ENCODE results near the gene FAM114A2.
"Not testable (repeated sequence)": the region's sequence is repeated elsewhere in the genome, so short reads cannot be mapped to it uniquely, and the experiment has no call there.

FAM114A2 gene

DNA sequence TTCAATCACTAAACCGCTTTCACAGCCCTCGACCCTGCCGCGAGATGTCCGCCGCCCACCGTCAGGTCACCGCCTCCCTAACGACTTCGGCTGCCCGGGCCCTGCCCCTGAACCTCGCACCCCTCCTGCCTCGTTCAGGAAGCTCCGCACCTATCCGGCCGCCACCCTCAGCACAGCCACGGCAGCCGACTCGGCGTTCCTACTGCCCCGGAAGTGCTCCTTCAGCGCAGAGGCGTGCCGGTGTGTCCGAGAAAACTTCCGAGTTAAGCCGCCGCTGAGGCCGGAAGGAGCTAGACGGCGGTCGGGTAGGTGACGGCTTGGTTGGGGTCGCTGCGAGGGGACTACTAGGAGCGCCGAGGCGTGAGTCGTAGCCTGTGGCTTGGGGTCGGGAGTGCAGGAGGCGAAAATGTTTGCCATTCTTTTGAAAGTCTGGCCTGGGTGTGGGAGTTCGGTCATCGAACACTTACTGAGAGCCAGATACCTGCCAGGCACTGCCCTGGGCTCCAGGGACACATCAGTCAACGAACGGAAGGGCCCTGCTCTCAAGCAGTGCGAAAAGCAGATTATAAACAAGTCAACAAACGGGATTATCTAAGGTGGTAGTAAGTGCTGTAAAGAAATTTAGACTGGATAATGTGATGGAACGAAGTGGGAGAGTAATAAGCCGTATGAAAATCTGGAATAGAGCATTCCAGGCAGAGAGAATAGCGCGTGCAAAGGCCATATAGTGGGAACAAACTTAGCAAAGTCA, at the start of gene FAM114A2, which contains the start of gene MFAP3:
Gene FAM114A2 (minus strand): TSS at position 204 of the 751 bp plus-strand sequence. CDS start 3,957 bp downstream, outside the sequence.
Gene MFAP3 (plus strand): TSS at position 261 of the 751 bp plus-strand sequence. CDS start 10,756 bp downstream, outside the sequence.
- Mint-ChIP-seq H3K4me3 (peak within 1 kb of the TSS; percentile 93 to 96), H3K27ac (peak within 1 kb of the TSS; percentile 94 to 98), H3K27me3 (no peaks in the 10 kb centered on the region), H3K4me1 (peaks cover 65% of the 10 kb centered on the region), H3K9me3 (no peaks in the 10 kb centered on the region)
- DNase-seq, result peak; percentile 88 to 93
- peak; percentile 99 for ATAC-seq

DNA sequence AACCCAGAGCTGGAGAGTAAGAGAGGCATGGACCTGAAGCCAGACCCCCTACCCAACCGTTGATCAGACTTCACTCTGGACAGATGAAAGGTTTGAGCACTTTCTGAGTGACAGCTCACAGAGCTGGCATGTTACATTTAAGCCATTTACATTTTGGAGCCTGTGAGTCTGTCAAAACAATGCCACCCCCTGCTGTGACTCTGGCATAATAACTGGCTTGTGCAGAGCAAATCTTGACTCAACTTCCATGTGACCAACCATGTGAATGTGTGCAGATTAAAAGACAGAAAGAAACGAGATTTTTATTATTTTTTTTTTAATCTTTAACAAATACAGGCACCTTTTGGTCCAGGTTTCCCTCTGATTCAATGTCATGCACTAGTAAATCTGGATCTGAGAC, 48.5 kb upstream of the FAM114A2 start:
- Mint-ChIP-seq H3K27me3 (no peaks in the 10 kb centered on the region), H3K9me3 (no peaks in the 10 kb centered on the region), H3K4me1 (peaks cover 17% of the 10 kb centered on the region), H3K27ac (no peak overlapping the region), H3K4me3 (no peak overlapping the region)
- ATAC-seq, result no peak
- DNase-seq, result no peak

DNA sequence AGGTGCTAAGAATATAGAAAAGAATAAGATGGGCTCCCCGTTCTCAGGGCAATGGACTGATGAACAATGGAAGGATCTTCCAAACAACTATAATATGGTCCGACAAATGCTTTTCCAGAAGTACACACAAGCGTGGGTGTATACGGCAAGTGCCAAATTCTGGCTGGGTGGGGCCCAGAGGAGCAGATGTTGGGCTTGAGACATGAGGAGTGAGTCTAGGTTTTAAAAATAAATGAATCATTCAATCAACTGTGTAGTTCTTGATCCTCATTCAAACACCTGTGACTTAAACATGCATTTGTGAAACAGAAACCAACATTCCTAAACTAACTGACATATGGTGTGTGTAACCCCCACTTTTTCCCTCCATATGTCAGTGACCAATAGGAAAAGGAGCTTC, 47.9 kb upstream of the FAM114A2 start:
- Mint-ChIP-seq H3K27ac (no peak overlapping the region), H3K4me3 (no peak overlapping the region), H3K4me1 (peaks cover 17% of the 10 kb centered on the region), H3K27me3 (no peaks in the 10 kb centered on the region), H3K9me3 (no peaks in the 10 kb centered on the region)
- DNase-seq, result no peak
- ATAC-seq, result no peak

DNA sequence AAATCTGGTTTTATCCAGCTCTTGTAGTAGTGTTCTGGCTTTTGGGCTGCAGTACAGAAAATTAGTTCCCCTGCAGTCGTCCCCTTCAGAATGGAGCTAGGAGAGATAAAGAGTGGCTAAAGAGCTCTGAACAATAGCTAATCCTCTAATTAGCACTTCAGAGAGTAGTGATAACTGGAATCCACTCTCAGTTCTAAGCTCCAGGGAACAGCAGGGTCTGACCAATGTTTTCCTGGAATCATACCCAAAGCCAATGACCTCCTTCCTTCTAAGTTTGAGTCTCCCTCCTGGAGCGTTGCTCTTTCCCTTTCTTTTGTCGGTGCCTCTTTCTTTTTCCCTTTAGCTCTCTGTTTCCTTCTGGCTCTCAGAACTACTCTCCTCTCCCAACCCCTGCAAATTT, 47.4 kb upstream of the FAM114A2 start:
- DNase-seq (no peak), ATAC-seq (no peak)
- H3K27me3 Mint-ChIP-seq, result no peaks in the 10 kb centered on the region
- H3K27ac Mint-ChIP-seq, result no peak overlapping the region
- peaks cover 17% of the 10 kb centered on the region for H3K4me1 Mint-ChIP-seq
- H3K4me3 Mint-ChIP-seq, result no peak overlapping the region
- H3K9me3 Mint-ChIP-seq, result no peaks in the 10 kb centered on the region

DNA sequence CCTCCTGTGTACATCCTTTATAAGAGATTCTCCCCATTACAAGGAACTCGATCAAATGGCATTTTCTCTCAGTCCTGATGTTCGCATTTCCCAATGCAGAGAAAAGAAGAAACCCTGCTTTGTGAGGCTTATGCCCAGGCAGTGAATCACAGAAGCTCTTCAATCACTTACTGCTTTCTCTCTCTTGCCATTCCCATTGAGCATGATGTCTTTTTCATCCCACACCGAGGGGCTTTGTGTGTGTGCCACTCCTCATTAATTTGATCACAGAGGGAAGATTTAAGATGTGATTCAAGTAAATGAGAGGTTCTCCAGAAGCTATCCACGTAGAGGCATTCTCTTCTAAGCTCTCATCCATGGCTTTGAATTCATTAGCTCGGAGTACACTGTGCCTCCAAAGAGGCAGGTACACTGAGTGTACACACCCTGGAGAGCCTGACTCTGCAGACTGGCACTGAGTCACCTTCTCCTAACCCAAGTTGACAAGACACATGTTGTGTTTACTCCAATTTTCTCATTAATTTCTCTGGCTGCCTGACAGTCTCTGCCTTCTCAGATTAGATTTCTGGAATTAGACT, 45.4 kb upstream of the FAM114A2 start:
- H3K9me3 Mint-ChIP-seq, result no peaks in the 10 kb centered on the region
- H3K4me3 Mint-ChIP-seq, result no peak overlapping the region
- no peak for ATAC-seq
- H3K27ac Mint-ChIP-seq, result no peak overlapping the region
- DNase-seq, result no peak
- peaks cover 21% of the 10 kb centered on the region for H3K4me1 Mint-ChIP-seq
- no peaks in the 10 kb centered on the region for H3K27me3 Mint-ChIP-seq

DNA sequence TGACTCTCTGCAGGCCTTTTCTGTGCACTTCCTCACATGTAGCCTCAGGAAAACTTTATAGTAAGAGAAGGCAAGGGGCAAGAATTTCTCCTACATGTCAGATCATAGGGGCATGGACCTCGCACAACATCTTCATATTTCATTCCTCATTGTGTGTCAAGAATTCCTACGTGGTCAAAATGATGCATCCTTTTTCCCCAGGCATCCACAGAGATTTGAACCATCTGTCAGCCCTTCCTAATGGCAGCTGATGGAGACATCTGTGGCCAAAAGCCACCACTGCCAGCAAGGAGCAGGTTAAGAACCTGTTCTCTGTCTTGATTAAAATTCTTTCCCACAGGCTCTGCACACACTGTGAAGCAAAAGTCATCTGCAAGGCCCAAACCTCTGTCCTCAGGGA, 42.5 kb upstream of the FAM114A2 start:
- no peak overlapping the region for H3K27ac Mint-ChIP-seq
- DNase-seq (no peak), ATAC-seq (peak; percentile 27)
- no peak overlapping the region for H3K4me3 Mint-ChIP-seq
- no peaks in the 10 kb centered on the region for H3K27me3 Mint-ChIP-seq
- H3K9me3 Mint-ChIP-seq, result peaks cover 0 to 11% of the 10 kb centered on the region in 2 donors
- H3K4me1 Mint-ChIP-seq, result peaks cover 30% of the 10 kb centered on the region

DNA sequence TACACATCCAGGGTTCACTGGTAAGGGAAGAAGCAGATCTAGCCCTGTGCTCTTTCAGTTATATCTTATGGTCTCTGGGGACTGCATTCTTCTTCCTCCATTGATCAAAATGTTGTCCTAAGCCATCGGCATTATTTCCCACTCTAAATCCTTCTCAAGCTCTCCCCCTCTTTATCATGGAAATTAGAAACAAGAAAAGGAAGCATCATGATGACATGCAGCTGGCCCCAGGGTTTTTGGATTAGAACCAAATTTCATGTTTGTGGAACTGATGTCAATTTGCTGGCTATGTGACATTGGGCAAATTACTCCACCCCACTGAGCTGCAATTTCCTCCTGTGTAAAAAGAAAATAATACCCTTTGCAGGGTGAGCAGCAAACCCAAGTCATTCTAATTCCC, 39.6 kb upstream of the FAM114A2 start:
- peaks cover 44% of the 10 kb centered on the region for H3K4me1 Mint-ChIP-seq
- H3K4me3 Mint-ChIP-seq, result no peak overlapping the region
- no peak overlapping the region for H3K27ac Mint-ChIP-seq
- ATAC-seq (no peak), DNase-seq (no peak)
- H3K27me3 Mint-ChIP-seq, result no peaks in the 10 kb centered on the region
- H3K9me3 Mint-ChIP-seq, result peaks cover 0 to 11% of the 10 kb centered on the region in 2 donors

DNA sequence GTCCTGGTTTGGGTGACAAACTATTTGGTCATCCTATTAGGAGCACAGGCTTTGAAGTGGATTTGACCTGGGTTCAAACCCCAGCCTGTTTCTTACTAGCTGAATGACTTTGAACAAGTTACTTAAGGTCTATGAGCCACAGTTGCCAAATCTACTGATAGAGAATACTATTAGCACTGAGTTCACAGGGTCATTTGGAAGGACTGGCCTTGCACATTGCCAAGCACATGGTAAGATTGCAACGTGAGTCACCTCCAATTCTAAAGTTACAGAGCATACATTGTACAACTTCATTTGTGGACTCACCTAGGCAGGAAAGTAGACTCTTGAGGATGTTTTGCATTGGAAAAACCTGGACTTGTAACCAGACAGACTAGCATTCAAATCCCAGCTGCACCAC, 39.0 kb upstream of the FAM114A2 start:
- Mint-ChIP-seq H3K27ac (no peak overlapping the region), H3K27me3 (no peaks in the 10 kb centered on the region), H3K4me3 (no peak overlapping the region), H3K9me3 (peaks cover 0 to 11% of the 10 kb centered on the region in 2 donors), H3K4me1 (peaks cover 49% of the 10 kb centered on the region)
- DNase-seq, result no peak
- ATAC-seq, result no peak

DNA sequence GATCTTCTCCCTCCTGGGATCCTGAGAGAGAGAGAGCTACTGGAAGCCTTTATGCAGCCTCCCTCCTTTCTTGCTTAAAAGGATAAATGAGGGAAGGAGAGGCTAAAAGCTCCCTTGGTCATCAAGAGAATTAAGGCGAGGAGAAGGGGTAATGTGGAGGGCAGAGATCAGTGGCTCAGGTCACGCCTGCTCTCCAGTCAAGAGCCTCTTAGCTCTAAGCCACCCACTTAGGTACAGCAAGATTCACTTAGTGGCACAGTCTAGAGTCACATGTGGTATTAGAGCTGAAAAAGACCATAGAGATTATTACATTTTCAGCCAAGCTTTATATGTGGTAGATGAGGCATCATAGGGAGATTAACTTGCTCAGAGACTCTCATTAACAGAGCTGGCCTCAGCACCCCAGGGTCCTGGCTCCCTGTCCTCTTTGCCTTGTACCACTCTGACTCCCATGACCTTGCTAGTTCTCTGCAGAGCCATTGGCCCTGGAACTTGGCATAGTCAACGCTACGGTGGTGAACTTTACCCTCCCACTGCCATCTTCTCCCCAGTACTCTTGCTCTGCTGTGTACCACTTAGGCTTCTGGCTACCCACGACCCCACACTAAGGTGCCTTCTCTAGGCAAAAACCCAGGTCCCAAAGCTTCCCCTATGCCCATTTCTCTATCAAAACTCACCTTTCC, 37.7 kb upstream of the FAM114A2 start:
- ATAC-seq (no peak), DNase-seq (no peak)
- Mint-ChIP-seq H3K4me3 (no peak overlapping the region), H3K9me3 (peaks cover 0 to 11% of the 10 kb centered on the region in 2 donors), H3K27ac (peak overlapping the region in 1 of 2 donors; percentile 96), H3K4me1 (peaks cover 62% of the 10 kb centered on the region), H3K27me3 (peaks cover 5% of the 10 kb centered on the region)

DNA sequence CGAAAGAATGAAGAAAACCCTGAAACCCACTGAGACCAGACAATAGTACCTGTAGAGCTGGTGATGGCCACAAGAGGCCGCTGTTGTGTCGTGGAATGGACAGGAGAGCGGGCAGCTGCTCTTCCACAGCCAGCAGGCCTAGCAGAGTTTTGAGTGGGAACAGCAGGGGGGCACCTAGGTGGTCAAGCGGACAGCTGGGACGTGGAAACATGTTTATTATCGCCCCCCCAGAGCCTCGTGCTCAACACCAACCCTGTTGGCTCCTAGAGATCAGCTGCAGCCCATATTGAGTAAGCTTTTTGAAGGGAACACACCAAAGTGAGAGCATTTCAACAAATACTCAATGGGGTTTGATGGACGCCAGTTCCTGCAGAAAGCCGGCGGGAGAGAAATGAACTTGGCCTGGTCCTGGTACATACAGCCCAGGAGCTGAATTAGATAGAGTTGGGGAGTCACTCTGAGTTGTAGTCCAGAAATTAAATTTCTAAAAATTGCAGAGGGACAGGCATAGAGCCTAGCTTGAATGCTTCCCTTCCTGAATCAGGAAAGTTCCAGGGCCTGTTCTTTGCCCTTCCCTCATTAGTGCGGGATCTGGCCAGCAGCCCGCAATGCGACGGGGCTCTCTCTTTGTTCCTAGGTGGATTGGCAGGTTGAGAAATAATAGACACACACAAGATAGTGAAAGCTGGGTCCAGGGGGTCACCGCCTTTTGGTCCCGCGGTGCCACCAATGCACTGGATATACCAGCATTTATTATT, 33.9 kb upstream of the FAM114A2 start:
- Mint-ChIP-seq H3K4me1 (peaks cover 62% of the 10 kb centered on the region), H3K9me3 (peaks cover 0 to 11% of the 10 kb centered on the region in 2 donors), H3K4me3 (peak overlapping the region; percentile 52 to 68), H3K27me3 (peaks cover 9% of the 10 kb centered on the region), H3K27ac (peak overlapping the region; percentile 27 to 69)
- DNase-seq, result peak; percentile 79 to 83
- ATAC-seq, result peak; percentile 85

DNA sequence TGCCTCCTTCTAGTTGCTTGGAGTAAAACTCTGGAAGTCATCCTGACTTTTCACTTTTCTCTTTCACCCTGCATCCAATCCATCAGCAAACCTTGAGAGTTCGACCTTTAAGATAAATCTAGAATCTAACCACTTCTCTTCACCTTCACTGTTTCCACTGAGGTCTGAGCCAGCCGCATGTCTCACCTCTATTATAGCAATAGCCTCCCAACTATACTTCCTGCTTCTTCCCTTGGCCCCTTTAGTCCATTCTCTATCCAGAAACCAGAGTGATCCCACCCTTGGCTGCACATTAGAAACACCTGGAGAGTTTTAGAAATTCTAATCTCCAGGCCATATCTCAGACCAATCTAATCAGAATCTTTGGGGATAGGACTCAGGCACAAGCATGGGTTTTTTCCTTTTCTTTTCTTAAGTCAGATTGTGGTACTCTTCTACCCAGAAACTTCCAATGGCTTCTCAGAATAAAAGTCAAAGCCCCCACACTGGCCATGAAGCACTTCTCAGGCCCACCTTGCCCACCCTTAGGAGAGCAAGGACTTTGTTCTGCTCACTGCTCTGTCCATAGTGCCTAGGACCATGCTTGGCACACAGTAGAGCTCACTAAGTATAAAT, 33.2 kb upstream of the FAM114A2 start:
- peaks cover 9% of the 10 kb centered on the region for H3K27me3 Mint-ChIP-seq
- peak; percentile 43 for ATAC-seq
- no peak for DNase-seq
- H3K9me3 Mint-ChIP-seq, result peaks cover 0 to 6% of the 10 kb centered on the region in 2 donors
- H3K4me3 Mint-ChIP-seq, result peak overlapping the region; percentile 52 to 68
- peak overlapping the region; percentile 27 to 69 for H3K27ac Mint-ChIP-seq
- H3K4me1 Mint-ChIP-seq, result peaks cover 55% of the 10 kb centered on the region

DNA sequence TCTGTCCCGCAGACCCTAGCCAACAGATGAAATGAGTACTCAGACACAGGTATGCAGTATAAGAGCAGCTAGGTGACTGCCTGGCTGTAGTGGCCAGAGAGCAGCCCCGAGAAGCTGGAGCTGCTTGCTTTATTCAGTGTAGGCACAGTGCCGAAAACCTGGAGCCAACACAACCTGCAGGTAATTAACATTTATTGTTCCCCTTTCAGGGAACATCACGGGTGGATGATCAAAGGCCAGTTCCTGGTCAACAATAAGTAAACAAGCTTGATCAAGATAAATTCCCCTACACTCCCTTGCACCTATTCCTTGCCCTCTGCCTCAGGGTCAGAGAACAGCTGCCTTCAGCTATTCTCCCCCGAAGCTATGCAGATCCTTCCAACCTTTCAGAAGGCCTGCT, 31.1 kb upstream of the FAM114A2 start:
- not testable (repeated sequence) for H3K9me3 Mint-ChIP-seq, DNase-seq, ATAC-seq, H3K27ac Mint-ChIP-seq, H3K27me3 Mint-ChIP-seq, H3K4me3 Mint-ChIP-seq
- H3K4me1 Mint-ChIP-seq, result peaks cover 38% of the 10 kb centered on the region

DNA sequence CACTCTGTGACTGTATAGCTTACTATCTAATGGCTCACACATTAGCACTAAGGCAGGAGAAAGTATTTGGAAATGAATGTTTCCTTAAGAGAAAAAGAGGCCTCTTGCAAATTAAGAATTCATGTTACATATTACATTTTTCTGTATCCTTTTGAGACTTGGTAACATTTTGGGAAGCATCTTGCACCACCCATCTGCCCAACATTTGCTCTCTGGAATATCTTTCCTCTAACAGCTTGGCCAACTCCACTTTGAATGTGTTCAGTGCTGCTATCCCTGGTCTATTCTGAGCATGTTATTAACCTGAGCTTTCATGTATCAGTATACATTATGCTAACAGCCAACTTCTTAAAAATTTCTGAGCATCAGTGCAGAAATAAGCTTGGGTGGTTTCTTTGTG, 27.3 kb upstream of the FAM114A2 start:
- Mint-ChIP-seq H3K9me3 (no peaks in the 10 kb centered on the region), H3K27me3 (no peaks in the 10 kb centered on the region), H3K4me3 (no peak overlapping the region), H3K4me1 (peaks cover under 1% of the 10 kb centered on the region), H3K27ac (no peak overlapping the region)
- ATAC-seq, result no peak
- DNase-seq, result no peak

DNA sequence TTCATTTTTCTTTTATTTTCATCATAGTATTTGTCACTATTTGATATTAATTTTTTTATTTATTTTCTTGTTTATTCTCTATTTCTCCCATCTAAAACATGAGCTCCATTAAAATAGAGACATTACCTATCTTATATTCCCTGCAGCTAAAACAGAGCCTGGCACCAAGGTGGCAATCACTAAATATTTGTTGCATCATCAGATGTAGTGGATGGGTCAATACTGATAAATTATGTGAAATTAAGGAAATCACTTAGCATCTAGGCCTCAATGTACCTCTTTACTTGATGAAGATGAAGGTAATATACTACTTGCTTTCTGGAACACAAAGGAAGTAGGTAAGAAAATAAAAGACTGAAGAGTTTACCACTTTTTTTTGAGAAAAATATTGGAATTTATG, 24.7 kb upstream of the FAM114A2 start:
- no peaks in the 10 kb centered on the region for H3K9me3 Mint-ChIP-seq
- ATAC-seq (no peak), DNase-seq (no peak)
- H3K4me3 Mint-ChIP-seq, result no peak overlapping the region
- no peak overlapping the region for H3K27ac Mint-ChIP-seq
- H3K4me1 Mint-ChIP-seq, result peaks cover 15% of the 10 kb centered on the region
- no peaks in the 10 kb centered on the region for H3K27me3 Mint-ChIP-seq

DNA sequence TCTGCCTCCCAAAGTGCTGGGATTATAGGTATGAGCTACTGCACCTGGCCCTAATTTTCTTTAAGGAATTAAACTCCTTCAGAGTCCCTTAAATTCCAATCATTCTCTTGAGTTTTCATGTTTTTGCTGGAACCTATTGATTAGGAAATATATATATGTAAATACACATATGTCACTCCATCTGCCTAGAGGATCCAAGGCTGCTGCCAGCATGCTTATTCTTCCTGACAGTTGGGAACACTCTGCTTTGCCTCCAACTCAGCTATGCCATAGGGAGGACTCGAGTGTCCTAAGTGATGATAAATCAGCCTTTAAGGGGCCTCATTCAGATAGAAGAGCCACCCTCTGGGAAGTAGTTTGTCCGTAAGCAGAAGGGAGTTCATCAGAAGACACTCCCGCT, 21.9 kb upstream of the FAM114A2 start:
- DNase-seq (no peak), ATAC-seq (no peak)
- no peaks in the 10 kb centered on the region for H3K27me3 Mint-ChIP-seq
- H3K4me3 Mint-ChIP-seq, result no peak overlapping the region
- no peaks in the 10 kb centered on the region for H3K9me3 Mint-ChIP-seq
- H3K27ac Mint-ChIP-seq, result no peak overlapping the region
- peaks cover 22% of the 10 kb centered on the region for H3K4me1 Mint-ChIP-seq

All from stimulated activated naive CD8-positive, alpha-beta T cell treated with anti-CD3 and anti-CD28 coated beads, Interleukin-15, amount 100 ng/mL, for 72 hours (primary cell).